ENCODE results near the gene CRYBB2. TPM values are rescaled to one million over a fixed set of nuclear protein-coding genes. Genes with fewer than 3 reads are reported as not detected.

Gene CRYBB2
- total and polyA plus RNA-seq, 2 donors, result 0.68 TPM; not detected in 1

DNA sequence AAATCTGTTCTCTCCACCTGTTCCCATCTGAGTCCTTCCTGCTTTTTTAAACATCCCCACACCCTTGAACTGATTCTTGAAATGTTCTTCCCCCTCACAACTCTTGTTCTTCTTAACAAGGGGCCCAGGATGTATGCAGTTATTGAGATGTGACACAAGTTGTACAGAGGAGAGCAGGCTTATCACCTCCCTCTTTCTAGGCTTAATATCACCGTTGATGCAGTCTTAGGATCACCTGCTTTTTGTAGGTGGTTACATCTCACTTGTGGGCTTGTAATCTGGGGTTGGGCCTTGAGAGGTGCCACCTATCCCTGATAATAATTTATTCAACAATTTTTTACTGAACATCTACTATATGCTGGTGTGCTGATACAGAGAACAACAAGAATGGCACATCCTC, 13.6 kb upstream of the CRYBB2 start:
- no peaks in the 10 kb centered on the region for H3K4me1 ChIP-seq (ENCODE audit: control insufficient read depth in 2 of 2, insufficient read depth in 2 of 2, low read length in 2 of 2)
- DNase-seq (ENCODE audit: low read depth in 6 of 9, low spot score in 9 of 9), result no peak
- H3K9me3 ChIP-seq (ENCODE audit: control insufficient read depth in 2 of 2, insufficient read depth in 1 of 2, low read length in 1 of 2), result no peaks in the 10 kb centered on the region
- WGBS, result 97% methylated on average over 1 of the region's 1 CpG
- no peak overlapping the region for H3K27ac ChIP-seq (ENCODE audit: low read depth in 1 of 2, low read length in 1 of 2)
- H3K4me3 ChIP-seq (ENCODE audit: low read length in 2 of 2), result no peak overlapping the region
- no peaks in the 10 kb centered on the region for H3K36me3 ChIP-seq (ENCODE audit: control insufficient read depth in 2 of 2, insufficient read depth in 2 of 2, low read length in 1 of 2)
- no peaks in the 10 kb centered on the region for H3K27me3 ChIP-seq (ENCODE audit: control insufficient read depth in 2 of 2, insufficient read depth in 1 of 2, low read length in 1 of 2)

GRCh38 chr22:25206998-25207397, 12.4 kb upstream of the CRYBB2 start:
- Histone ChIP-seq H3K4me3 (ENCODE audit: low read length in 2 of 2) (no peak overlapping the region), H3K4me1 (ENCODE audit: control insufficient read depth in 2 of 2, insufficient read depth in 2 of 2, low read length in 2 of 2) (no peaks in the 10 kb centered on the region), H3K36me3 (ENCODE audit: control insufficient read depth in 2 of 2, insufficient read depth in 2 of 2, low read length in 1 of 2) (no peaks in the 10 kb centered on the region), H3K9me3 (ENCODE audit: control insufficient read depth in 2 of 2, insufficient read depth in 1 of 2, low read length in 1 of 2) (no peaks in the 10 kb centered on the region), H3K27me3 (ENCODE audit: control insufficient read depth in 2 of 2, insufficient read depth in 1 of 2, low read length in 1 of 2) (no peaks in the 10 kb centered on the region), H3K27ac (ENCODE audit: low read depth in 1 of 2, low read length in 1 of 2) (no peak overlapping the region)
- no peak for DNase-seq (ENCODE audit: low read depth in 6 of 9, low spot score in 9 of 9)
- WGBS, result 94% methylated on average over 21 of the region's 21 CpGs

DNA sequence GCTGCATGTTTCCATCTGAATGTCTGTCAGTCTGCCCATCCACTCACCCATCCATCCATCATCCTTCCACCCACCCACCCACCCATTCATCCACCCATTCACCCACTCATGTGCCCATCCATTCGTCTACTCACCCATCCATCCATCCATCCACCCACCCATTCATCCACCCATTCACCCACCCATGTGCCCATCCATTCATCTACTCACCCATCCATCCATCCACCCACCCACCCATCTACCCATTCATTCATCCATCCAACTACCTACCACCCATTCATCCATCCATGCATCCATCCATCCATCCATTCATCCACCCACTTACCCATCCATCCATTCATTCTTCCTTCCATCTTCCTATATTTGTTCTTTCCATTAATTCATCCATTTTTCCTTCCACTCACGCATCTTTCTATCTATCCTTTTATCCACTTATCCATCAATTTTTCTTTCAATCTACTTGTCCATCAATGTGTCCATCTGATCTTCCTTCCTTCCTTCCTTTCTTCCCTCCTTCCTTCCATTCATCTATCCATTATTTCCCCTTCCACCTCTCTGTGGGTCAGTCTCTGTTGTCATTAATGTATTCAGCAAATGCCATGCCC, 11.8 kb upstream of the CRYBB2 start:
- no peak for DNase-seq (ENCODE audit: low read depth in 6 of 9, low spot score in 9 of 9)
- Histone ChIP-seq H3K9me3 (ENCODE audit: control insufficient read depth in 2 of 2, insufficient read depth in 1 of 2, low read length in 1 of 2) (no peaks in the 10 kb centered on the region), H3K27me3 (ENCODE audit: control insufficient read depth in 2 of 2, insufficient read depth in 1 of 2, low read length in 1 of 2) (no peaks in the 10 kb centered on the region), H3K4me1 (ENCODE audit: control insufficient read depth in 2 of 2, insufficient read depth in 2 of 2, low read length in 2 of 2) (no peaks in the 10 kb centered on the region), H3K27ac (ENCODE audit: low read depth in 1 of 2, low read length in 1 of 2) (no peak overlapping the region), H3K4me3 (ENCODE audit: low read length in 2 of 2) (no peak overlapping the region), H3K36me3 (ENCODE audit: control insufficient read depth in 2 of 2, insufficient read depth in 2 of 2, low read length in 1 of 2) (no peaks in the 10 kb centered on the region)
- 49% methylated on average over 2 of the region's 2 CpGs for WGBS

GRCh38 chr22:25208328-25208727, 11.1 kb upstream of the CRYBB2 start:
- Histone ChIP-seq H3K36me3 (ENCODE audit: control insufficient read depth in 2 of 2, insufficient read depth in 2 of 2, low read length in 1 of 2) (no peaks in the 10 kb centered on the region), H3K4me3 (ENCODE audit: low read length in 2 of 2) (no peak overlapping the region), H3K27ac (ENCODE audit: low read depth in 1 of 2, low read length in 1 of 2) (no peak overlapping the region), H3K9me3 (ENCODE audit: control insufficient read depth in 2 of 2, insufficient read depth in 1 of 2, low read length in 1 of 2) (no peaks in the 10 kb centered on the region), H3K4me1 (ENCODE audit: control insufficient read depth in 2 of 2, insufficient read depth in 2 of 2, low read length in 2 of 2) (no peaks in the 10 kb centered on the region), H3K27me3 (ENCODE audit: control insufficient read depth in 2 of 2, insufficient read depth in 1 of 2, low read length in 1 of 2) (no peaks in the 10 kb centered on the region)
- DNase-seq (ENCODE audit: low read depth in 6 of 9, low spot score in 9 of 9), result no peak
- WGBS, result 93% methylated on average over 2 of the region's 2 CpGs

DNA sequence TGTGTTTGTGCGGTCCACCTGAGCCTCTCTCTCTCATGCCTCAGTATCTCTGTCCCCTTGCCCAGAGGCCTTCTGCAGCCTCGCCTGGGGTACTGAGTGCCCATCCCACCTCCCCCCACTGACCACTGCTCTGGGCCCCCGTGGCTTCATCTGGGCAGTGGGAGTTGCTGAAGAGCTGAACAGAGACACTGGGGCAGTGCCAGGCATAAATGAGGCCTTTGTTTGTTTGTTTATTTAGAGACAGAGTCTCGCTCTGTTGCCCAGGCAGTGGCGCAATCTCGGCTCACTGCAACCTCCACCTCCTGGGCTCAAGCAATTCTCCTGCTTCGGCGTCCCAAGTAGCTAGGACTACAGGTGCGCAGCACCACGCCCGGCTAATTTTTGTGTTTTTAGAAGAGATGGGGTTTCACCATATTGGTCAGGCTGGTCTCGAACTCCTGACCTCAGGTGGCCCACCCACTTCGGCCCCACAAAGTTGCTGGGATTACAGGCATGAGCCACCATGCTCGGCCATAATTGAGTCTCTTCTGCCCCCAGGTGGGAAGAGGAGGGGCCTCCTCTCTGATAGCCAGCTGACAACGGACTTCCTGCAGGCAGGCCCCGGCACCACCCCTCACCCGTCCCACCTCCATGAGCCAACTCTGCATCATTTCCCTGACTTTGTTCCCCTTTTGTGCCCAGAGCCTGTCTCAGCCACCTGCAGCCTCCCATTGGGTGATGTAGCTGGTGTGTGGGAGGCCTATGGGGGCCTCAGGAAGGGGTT, 10.5 kb upstream of the CRYBB2 start:
- no peaks in the 10 kb centered on the region for H3K9me3 ChIP-seq (ENCODE audit: control insufficient read depth in 2 of 2, insufficient read depth in 1 of 2, low read length in 1 of 2)
- no peak overlapping the region for H3K27ac ChIP-seq (ENCODE audit: low read depth in 1 of 2, low read length in 1 of 2)
- H3K4me3 ChIP-seq (ENCODE audit: low read length in 2 of 2), result no peak overlapping the region
- H3K4me1 ChIP-seq (ENCODE audit: control insufficient read depth in 2 of 2, insufficient read depth in 2 of 2, low read length in 2 of 2), result no peaks in the 10 kb centered on the region
- WGBS, result 76% methylated on average over 17 of the region's 17 CpGs
- H3K27me3 ChIP-seq (ENCODE audit: control insufficient read depth in 2 of 2, insufficient read depth in 1 of 2, low read length in 1 of 2), result no peaks in the 10 kb centered on the region
- DNase-seq (ENCODE audit: low read depth in 6 of 9, low spot score in 9 of 9), result no peak
- no peaks in the 10 kb centered on the region for H3K36me3 ChIP-seq (ENCODE audit: control insufficient read depth in 2 of 2, insufficient read depth in 2 of 2, low read length in 1 of 2)

- no peak for DNase-seq (ENCODE audit: low read depth in 6 of 9, low spot score in 9 of 9)
- no peak overlapping the region for H3K4me3 ChIP-seq (ENCODE audit: low read length in 2 of 2)
- no peaks in the 10 kb centered on the region for H3K4me1 ChIP-seq (ENCODE audit: control insufficient read depth in 2 of 2, insufficient read depth in 2 of 2, low read length in 2 of 2)
- 97% methylated on average over 3 of the region's 3 CpGs for WGBS
- no peaks in the 10 kb centered on the region for H3K27me3 ChIP-seq (ENCODE audit: control insufficient read depth in 2 of 2, insufficient read depth in 1 of 2, low read length in 1 of 2)
- no peaks in the 10 kb centered on the region for H3K9me3 ChIP-seq (ENCODE audit: control insufficient read depth in 2 of 2, insufficient read depth in 1 of 2, low read length in 1 of 2)
- H3K36me3 ChIP-seq (ENCODE audit: control insufficient read depth in 2 of 2, insufficient read depth in 2 of 2, low read length in 1 of 2), result no peaks in the 10 kb centered on the region
- H3K27ac ChIP-seq (ENCODE audit: low read depth in 1 of 2, low read length in 1 of 2), result no peak overlapping the region
Measured at GRCh38 chr22:25210793-25211192, 8.6 kb upstream of the CRYBB2 start.

DNA sequence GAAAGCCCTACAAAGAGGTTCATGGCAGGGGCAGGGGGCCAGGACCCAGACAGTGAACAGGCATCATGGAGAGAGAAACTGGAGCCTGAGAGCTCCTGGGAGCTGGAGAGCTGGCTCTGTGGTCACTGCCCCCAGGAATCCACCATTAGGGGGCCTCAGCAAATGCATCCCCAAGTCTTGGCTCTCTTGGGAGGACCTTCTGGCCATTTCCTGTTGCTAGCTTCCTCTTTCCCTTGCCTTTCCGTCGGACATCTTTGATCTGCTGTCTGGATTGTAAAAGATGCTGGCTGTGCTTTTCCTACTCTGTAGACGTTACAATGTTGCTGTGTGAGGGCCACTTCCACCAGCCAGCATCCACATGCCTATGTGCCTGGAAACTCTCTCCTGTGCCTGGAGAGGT, 7.1 kb upstream of the CRYBB2 start:
- no peaks in the 10 kb centered on the region for H3K9me3 ChIP-seq (ENCODE audit: control insufficient read depth in 2 of 2, insufficient read depth in 1 of 2, low read length in 1 of 2)
- 22% methylated on average over 3 of the region's 3 CpGs for WGBS
- no peaks in the 10 kb centered on the region for H3K36me3 ChIP-seq (ENCODE audit: control insufficient read depth in 2 of 2, insufficient read depth in 2 of 2, low read length in 1 of 2)
- no peak for DNase-seq (ENCODE audit: low read depth in 6 of 9, low spot score in 9 of 9)
- H3K4me3 ChIP-seq (ENCODE audit: low read length in 2 of 2), result no peak overlapping the region
- H3K4me1 ChIP-seq (ENCODE audit: control insufficient read depth in 2 of 2, insufficient read depth in 2 of 2, low read length in 2 of 2), result no peaks in the 10 kb centered on the region
- no peaks in the 10 kb centered on the region for H3K27me3 ChIP-seq (ENCODE audit: control insufficient read depth in 2 of 2, insufficient read depth in 1 of 2, low read length in 1 of 2)
- H3K27ac ChIP-seq (ENCODE audit: low read depth in 1 of 2, low read length in 1 of 2), result no peak overlapping the region

- DNase-seq (ENCODE audit: low read depth in 6 of 9, low spot score in 9 of 9), result no peak
- no peaks in the 10 kb centered on the region for H3K27me3 ChIP-seq (ENCODE audit: control insufficient read depth in 2 of 2, insufficient read depth in 1 of 2, low read length in 1 of 2)
- WGBS, result 84% methylated on average over 3 of the region's 3 CpGs
- H3K4me1 ChIP-seq (ENCODE audit: control insufficient read depth in 2 of 2, insufficient read depth in 2 of 2, low read length in 2 of 2), result no peaks in the 10 kb centered on the region
- H3K9me3 ChIP-seq (ENCODE audit: control insufficient read depth in 2 of 2, insufficient read depth in 1 of 2, low read length in 1 of 2), result no peaks in the 10 kb centered on the region
- no peaks in the 10 kb centered on the region for H3K36me3 ChIP-seq (ENCODE audit: control insufficient read depth in 2 of 2, insufficient read depth in 2 of 2, low read length in 1 of 2)
- H3K4me3 ChIP-seq (ENCODE audit: low read length in 2 of 2), result no peak overlapping the region
- H3K27ac ChIP-seq (ENCODE audit: low read depth in 1 of 2, low read length in 1 of 2), result no peak overlapping the region
Measured at GRCh38 chr22:25213221-25213620, 6.2 kb upstream of the CRYBB2 start.

DNA sequence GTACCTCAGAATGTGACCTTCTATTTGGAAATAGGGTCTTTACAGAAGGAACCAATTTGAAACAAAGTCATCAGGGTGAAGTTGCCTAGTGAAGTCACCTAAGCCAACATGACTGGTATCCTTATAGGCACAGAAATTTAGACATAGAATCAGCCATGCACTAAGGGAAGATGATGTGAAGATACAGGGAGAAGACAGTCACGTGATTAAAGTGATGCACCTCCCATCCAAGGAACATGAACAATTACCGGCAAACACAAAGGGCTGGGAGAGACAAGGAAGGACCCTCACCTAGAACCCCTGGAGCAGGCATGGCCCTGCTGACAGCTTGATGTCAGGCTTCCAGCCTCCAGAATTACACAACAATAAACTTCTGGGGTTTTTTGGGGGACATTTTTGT, 3.2 kb upstream of the CRYBB2 start:
- DNase-seq (ENCODE audit: low read depth in 6 of 9, low spot score in 9 of 9), result no peak
- H3K36me3 ChIP-seq (ENCODE audit: control insufficient read depth in 2 of 2, insufficient read depth in 2 of 2, low read length in 1 of 2), result no peaks in the 10 kb centered on the region
- no peak overlapping the region for H3K4me3 ChIP-seq (ENCODE audit: low read length in 2 of 2)
- no peaks in the 10 kb centered on the region for H3K4me1 ChIP-seq (ENCODE audit: control insufficient read depth in 2 of 2, insufficient read depth in 2 of 2, low read length in 2 of 2)
- no peaks in the 10 kb centered on the region for H3K9me3 ChIP-seq (ENCODE audit: control insufficient read depth in 2 of 2, insufficient read depth in 1 of 2, low read length in 1 of 2)
- no peak overlapping the region for H3K27ac ChIP-seq (ENCODE audit: low read depth in 1 of 2, low read length in 1 of 2)
- H3K27me3 ChIP-seq (ENCODE audit: control insufficient read depth in 2 of 2, insufficient read depth in 1 of 2, low read length in 1 of 2), result peaks cover 0 to 7% of the 10 kb centered on the region in 2 donors
- WGBS, result 91% methylated on average over 2 of the region's 2 CpGs
